UCSD-AML1 (cell line): ENCODE measurements around the gene CSTA.

ENCODE experiments used
- DNase-seq: peaks from one replicate; lab custom pipeline; 2025; ENCODE audit not compliant: unreplicated experiment; lab: John Stamatoyannopoulos, UW

CSTA gene

GRCh38 chr3:122374034-122374433 lies 49.0 kb downstream of the CSTA start:
- DNase-seq, result no peak

GRCh38 chr3:122377975-122378374 lies 52.9 kb downstream of the CSTA start:
- DNase-seq, result no peak

GRCh38 chr3:122382888-122383666 lies 58.0 kb downstream of the CSTA start, which contains the start of gene MIX23:
MIX23 (minus strand) TSS chr3:122383231; CDS start chr3:122383224, 7 bp downstream.
- DNase-seq, result peak; percentile 86

GRCh38 chr3:122383771-122384697 lies 59.0 kb downstream of the CSTA start, which contains the start of gene FAM162A:
FAM162A (plus strand) TSS chr3:122384182; CDS start chr3:122384266, 84 bp downstream.
- DNase-seq, result peak; percentile 98

GRCh38 chr3:122387709-122388108 lies 62.7 kb downstream of the CSTA start:
- no peak for DNase-seq

DNA sequence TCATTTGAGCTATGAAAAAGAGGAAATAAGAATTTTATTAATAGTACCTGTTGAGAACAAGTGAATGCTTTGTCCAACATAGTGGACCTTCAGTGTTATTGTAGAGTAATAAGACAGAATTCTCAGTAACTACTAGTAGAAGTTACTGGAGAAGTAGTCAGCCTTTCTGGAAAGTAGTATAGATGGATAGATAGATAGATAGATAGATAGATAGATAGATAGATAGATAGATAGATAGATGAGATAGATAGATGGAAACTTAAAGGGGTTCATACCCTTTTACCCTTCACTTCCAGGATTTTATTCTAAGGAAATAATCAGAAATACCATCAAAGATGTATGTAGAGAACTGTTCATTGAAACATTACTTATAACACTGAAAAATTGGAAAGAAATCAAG lies 64.1 kb downstream of the CSTA start:
- DNase-seq, result no peak

DNA sequence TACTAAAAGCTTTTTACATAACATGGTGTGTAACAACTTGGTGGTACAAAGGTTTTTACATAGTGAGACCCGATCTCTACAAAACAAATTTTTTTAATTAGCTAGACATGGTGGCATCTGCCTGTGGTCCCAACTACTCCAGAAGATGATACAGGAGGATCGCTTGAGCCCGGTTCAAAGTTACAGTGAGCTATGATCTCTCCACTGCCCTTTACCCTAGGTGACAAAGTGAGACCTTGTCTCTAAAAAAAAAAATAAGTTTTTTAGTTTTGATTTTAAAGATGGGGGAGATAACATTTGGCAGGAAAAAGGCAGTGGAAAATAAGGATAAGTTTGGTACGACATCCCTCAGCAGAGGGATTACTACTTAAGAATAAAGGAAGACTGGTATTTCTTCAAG lies 64.8 kb downstream of the CSTA start:
- DNase-seq, result no peak

GRCh38 chr3:122390665-122391064 lies 65.6 kb downstream of the CSTA start:
- DNase-seq, result no peak
